IMR-90 (cell line): ENCODE measurements around the gene OPCML. TPM values are rescaled to one million over a fixed set of nuclear protein-coding genes. Genes with fewer than 3 reads are reported as not detected.

Experiments used
- ATAC-seq: fragments of 200-7000 bp; cut with Tn5 transposase; 2 replicates; pipeline ENCODE4 v1.9.1; 2020; ENCODE audit warnings: low read depth, mild to moderate bottlenecking, moderate library complexity
- BruUV-seq: library from RNA; stranded (reverse); fragments of 400-500 nt; replicated peaks from 2 replicates; lab custom pipeline; 2021; lab: Mats Ljungman, UMichigan
- CTCF ChIA-PET: fragments of 300-600 bp; formaldehyde crosslinking; extraction: SDS; loops from one replicate; lab custom pipeline; 2021; ENCODE audit warnings: antibody characterized with exemption; lab: Yijun Ruan, JAX
- POLR2A ChIA-PET: fragments of 300-600 bp; sonication (Branson Sonifier 250); formaldehyde crosslinking; loops from one replicate; lab custom pipeline; 2022; ENCODE audit warnings: antibody characterized with exemption; ENCODE audit not compliant: unreplicated experiment; lab: Charles Lee
- DNase-seq: peaks from one replicate; pipeline ENCODE4 v3.0.0; 2013
- H2AFZ ChIP-seq: replicated peaks from 2 replicates; pipeline ENCODE3; 2013; ENCODE audit warnings: low read length, mild to moderate bottlenecking; ENCODE audit not compliant: poor library complexity
- H2AK5ac ChIP-seq: 2 replicates; pipeline ENCODE4 v1.6.1; 2013; ENCODE audit warnings: low read depth, low read length, inconsistent platforms
- H2AK9ac ChIP-seq: replicated peaks from 2 replicates; pipeline ENCODE3; 2013; ENCODE audit warnings: mild to moderate bottlenecking, low read depth, low read length, moderate library complexity; ENCODE audit not compliant: poor library complexity
- H2BK120ac ChIP-seq: 2 replicates; pipeline ENCODE4 v1.6.1; 2013; ENCODE audit warnings: low read depth, low read length, inconsistent platforms
- H2BK15ac ChIP-seq: 3 replicates; pipeline ENCODE4 v1.6.1; 2013; ENCODE audit warnings: low read depth, low read length, inconsistent platforms
- H2BK20ac ChIP-seq: 2 replicates; pipeline ENCODE4 v1.6.1; 2013; ENCODE audit warnings: low read depth, mild to moderate bottlenecking, inconsistent platforms, low read length, moderate library complexity
- H2BK5ac ChIP-seq: 2 replicates; pipeline ENCODE4 v1.6.1; 2013; ENCODE audit warnings: mild to moderate bottlenecking, low read depth, low read length, inconsistent platforms; ENCODE audit not compliant: poor library complexity, severe bottlenecking
- H3K14ac ChIP-seq: replicated peaks from 2 replicates; pipeline ENCODE4 v1.6.1; 2013; ENCODE audit warnings: low read depth, low read length, inconsistent platforms
- H3K18ac ChIP-seq: 2 replicates; pipeline ENCODE4 v1.6.1; 2013; ENCODE audit warnings: low read depth, low read length, control low read depth
- H3K23ac ChIP-seq: 2 replicates; pipeline ENCODE4 v1.6.1; 2013; ENCODE audit warnings: low read depth, low read length, inconsistent platforms
- H3K27ac ChIP-seq: 2 replicates; pipeline ENCODE4 v1.5.1; 2013; ENCODE audit warnings: mild to moderate bottlenecking, control low read depth, low read length; ENCODE audit not compliant: insufficient read depth
- H3K27me3 ChIP-seq: 2 replicates; pipeline ENCODE4 v1.6.1; 2013; ENCODE audit warnings: low read length; ENCODE audit not compliant: control insufficient read depth, insufficient read depth
- H3K36me3 ChIP-seq: 2 replicates; pipeline ENCODE4 v1.6.1; 2013; ENCODE audit warnings: low read length, mixed read lengths; ENCODE audit not compliant: control insufficient read depth, insufficient read depth
- H3K4ac ChIP-seq: 2 replicates; pipeline ENCODE4 v1.6.1; 2013; ENCODE audit warnings: low read depth, low read length, inconsistent platforms
- H3K4me1 ChIP-seq: 2 replicates; pipeline ENCODE4 v1.6.1; 2013; ENCODE audit warnings: low read length, mixed read lengths; ENCODE audit not compliant: control insufficient read depth, insufficient read depth
- H3K4me2 ChIP-seq: 2 replicates; pipeline ENCODE4 v1.6.1; 2013; ENCODE audit warnings: low read depth, mild to moderate bottlenecking, control low read depth, low read length, moderate library complexity
- H3K4me3 ChIP-seq: 2 replicates; pipeline ENCODE4 v1.5.1; 2013; ENCODE audit warnings: low read depth, mild to moderate bottlenecking, control low read depth, low read length, moderate library complexity; ENCODE audit not compliant: insufficient read depth
- H3K56ac ChIP-seq: 2 replicates; pipeline ENCODE4 v1.6.1; 2013; ENCODE audit warnings: low read length, inconsistent platforms; ENCODE audit not compliant: insufficient read depth; ENCODE audit errors: extremely low read depth
- H3K79me1 ChIP-seq, 2 experiments: 2 replicates each; pipeline ENCODE4 v1.6.1; 2013; ENCODE audit warnings: low read length in 2 of 2, inconsistent platforms in 1 of 2, low read depth in 1 of 2
- H3K9ac ChIP-seq: 2 replicates; pipeline ENCODE4 v1.6.1; 2013; ENCODE audit warnings: low read depth, low read length, control low read depth
- H3K9me1 ChIP-seq: 2 replicates; pipeline ENCODE4 v1.6.1; 2013; ENCODE audit warnings: low read length, inconsistent platforms; ENCODE audit not compliant: insufficient read depth
- H3K9me3 ChIP-seq: 2 replicates; pipeline ENCODE4 v1.6.1; 2013; ENCODE audit warnings: low read length; ENCODE audit not compliant: control insufficient read depth, insufficient read depth
- H4K20me1 ChIP-seq: 2 replicates; pipeline ENCODE4 v1.6.1; 2013; ENCODE audit warnings: low read length, inconsistent platforms; ENCODE audit not compliant: insufficient read depth
- H4K5ac ChIP-seq: 2 replicates; pipeline ENCODE4 v1.6.1; 2013; ENCODE audit warnings: mild to moderate bottlenecking, low read depth, low read length, control low read depth
- H4K8ac ChIP-seq, 2 experiments: 2 replicates each; pipeline ENCODE4 v1.6.1; 2013; ENCODE audit warnings: low read depth in 2 of 2, low read length in 2 of 2, control low read depth in 1 of 2, inconsistent platforms in 1 of 2
- H4K91ac ChIP-seq: 2 replicates; pipeline ENCODE4 v1.6.1; 2013; ENCODE audit warnings: low read depth, low read length, inconsistent platforms; ENCODE audit not compliant: insufficient read depth
- FOS ChIP-seq: fragments of 150-350 bp; IDR thresholded peaks from 2 replicates; pipeline ENCODE4 v1.6.1; 2016; ENCODE audit warnings: low read depth, low read length
- MAFK ChIP-seq: IDR thresholded peaks from 2 replicates; pipeline ENCODE4 v1.6.1; 2012; ENCODE audit warnings: low read depth, low read length, improper control_type of control experiment
- MXI1 ChIP-seq: IDR thresholded peaks from 2 replicates; pipeline ENCODE4 v1.6.1; 2012; ENCODE audit warnings: low read depth, mild to moderate bottlenecking, low read length, moderate library complexity, borderline replicate concordance
- POLR2A ChIP-seq: IDR thresholded peaks from 2 replicates; pipeline ENCODE4 v1.6.1; 2012; ENCODE audit warnings: mild to moderate bottlenecking, low read depth, low read length
- WGBS, 2 experiments: methylation state at CpG; one replicate each; pipeline versions ENCODE4 v1.1.5 to v1.1.7; 2013; ENCODE audit warnings: missing lambda C conversion rate in 2 of 2; ENCODE audit not compliant: insufficient read length in 1 of 2; ENCODE audit errors: extremely low coverage in 2 of 2; 5-methylcytosine and 5-hydroxymethylcytosine counted together
- dilution Hi-C: fragments of 300-500 bp; cut with HindIII; formaldehyde crosslinking; loops from one replicate; pipeline ENCODE4 v1.14.3; 2018; ENCODE audit warnings: low sequenced_read_pairs; ENCODE audit not compliant: unreplicated experiment
- in situ Hi-C: fragments of 300-500 bp; cut with MboI; formaldehyde crosslinking; loops from 3 replicates; pipeline ENCODE4 v1.14.3; 2019; ENCODE audit warnings: low sequenced_read_pairs, inconsistent platforms, mixed read lengths
- intact Hi-C: fragments of 100-400 bp; cut with micrococcal nuclease; formaldehyde crosslinking; loops from 2 replicates; pipeline ENCODE4 v1.10.0; 2022
- polyA plus RNA-seq, 3 experiments: library from polyadenylated mRNA; depleted of rRNA; stranded (reverse); fragments of >200 nt; gene quantifications; 2 replicates each; pipeline ENCODE4 v1.2.3, GENCODE V29; 2012; ENCODE audit warnings: low replicate concordance in 1 of 3
- total RNA-seq: library from RNA; depleted of rRNA; stranded (reverse); fragments of >200 nt; gene quantifications from 2 replicates; pipeline ENCODE4 v1.2.3, GENCODE V29; 2012
- TF ChIP-seq, protein P1 (sequence below): fragments of 150-350 bp; IDR thresholded peaks from 2 replicates; pipeline ENCODE4 v1.6.1; 2017; ENCODE audit warnings: mild to moderate bottlenecking, antibody characterized with exemption, low read length, low read depth

Gene OPCML
- total and polyA plus RNA-seq, 2 of the 4 experiments (the other 2 are of a cell fraction), result under 0.01 to 2.6 TPM

DNA sequence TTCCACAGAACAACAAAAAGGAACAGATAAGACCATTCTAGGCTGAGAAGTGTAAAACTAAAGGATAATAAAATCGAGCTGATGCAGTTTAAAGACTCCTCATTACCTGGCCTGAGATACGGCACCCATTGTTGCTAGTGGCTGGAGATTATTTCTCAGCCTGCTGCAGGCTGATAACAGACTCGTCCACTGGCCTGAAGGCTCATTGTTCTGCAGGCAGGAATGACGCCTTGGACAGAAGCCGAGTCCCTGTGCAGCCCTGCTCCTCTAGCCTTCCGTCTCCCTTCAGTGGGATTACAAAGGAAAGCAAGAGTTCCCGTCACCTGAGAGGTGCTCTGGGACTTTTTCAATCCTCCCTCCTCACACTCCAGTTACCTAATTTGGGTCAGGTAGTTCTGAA lies 1065.3 kb downstream of the OPCML start:
- no peaks in the 10 kb centered on the region for H4K20me1 ChIP-seq
- H3K14ac ChIP-seq, result no peak overlapping the region
- H3K36me3 ChIP-seq, result no peaks in the 10 kb centered on the region
- no peak overlapping the region for H4K5ac ChIP-seq
- no TSS peak for BruUV-seq
- WGBS, 2 experiments, result no CpG with 5 or more reads among the region's 7 CpGs
- no peak overlapping the region for H3K23ac ChIP-seq
- no peak overlapping the region for H4K8ac ChIP-seq
- H2AK5ac ChIP-seq, result no peak overlapping the region
- H2BK5ac ChIP-seq, result no peak overlapping the region
- TF ChIP-seq MXI1 (no peak), POLR2A (no peak), MAFK (no peak), FOS (no peak)
- TF ChIP-seq, protein P1, sequence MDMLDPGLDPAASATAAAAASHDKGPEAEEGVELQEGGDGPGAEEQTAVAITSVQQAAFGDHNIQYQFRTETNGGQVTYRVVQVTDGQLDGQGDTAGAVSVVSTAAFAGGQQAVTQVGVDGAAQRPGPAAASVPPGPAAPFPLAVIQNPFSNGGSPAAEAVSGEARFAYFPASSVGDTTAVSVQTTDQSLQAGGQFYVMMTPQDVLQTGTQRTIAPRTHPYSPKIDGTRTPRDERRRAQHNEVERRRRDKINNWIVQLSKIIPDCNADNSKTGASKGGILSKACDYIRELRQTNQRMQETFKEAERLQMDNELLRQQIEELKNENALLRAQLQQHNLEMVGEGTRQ, result no peak
- no peaks in the 10 kb centered on the region for H3K9me3 ChIP-seq
- H3K9ac ChIP-seq, result no peak overlapping the region
- no peak overlapping the region for H3K4me2 ChIP-seq
- no peak overlapping the region for H3K56ac ChIP-seq
- H3K4me1 ChIP-seq, result no peaks in the 10 kb centered on the region
- in situ Hi-C loops, result no loop called here
- DNase-seq (no peak), ATAC-seq (no peak)
- no peak overlapping the region for H2AFZ ChIP-seq
- H4K91ac ChIP-seq, result no peak overlapping the region
- no peaks in the 10 kb centered on the region for H3K79me1 ChIP-seq
- intact Hi-C loops, result no loop called here
- no peak overlapping the region for H3K4me3 ChIP-seq
- ChIA-PET POLR2A (no interaction called here), CTCF (no interaction called here)
- no peaks in the 10 kb centered on the region for H3K27me3 ChIP-seq
- no peak overlapping the region for H3K18ac ChIP-seq
- H3K4ac ChIP-seq, result no peak overlapping the region
- no peak overlapping the region for H2AK9ac ChIP-seq
- no peaks in the 10 kb centered on the region for H3K9me1 ChIP-seq
- dilution Hi-C loops, result no loop called here
- H2BK120ac ChIP-seq, result no peak overlapping the region
- no peak overlapping the region for H2BK20ac ChIP-seq
- no peak overlapping the region for H3K27ac ChIP-seq
- H2BK15ac ChIP-seq, result no peak overlapping the region
